ENCODE results near the gene NUDT22.
"Not testable (repeated sequence)": the region's sequence is repeated elsewhere in the genome, so short reads cannot be mapped to it uniquely, and the experiment has no call there.

NUDT22 gene

GRCh38 chr11:64244966-64245365 is 18.9 kb downstream of the NUDT22 start:
- peak overlapping the region; percentile 67 for H4K91ac ChIP-seq (ENCODE audit: low read depth, low read length)
- H3K14ac ChIP-seq (ENCODE audit: low read length), result peak overlapping the region; percentile 18
- peak overlapping the region; percentile 73 for H3K4me2 ChIP-seq (ENCODE audit: low read length)
- H3K9ac ChIP-seq (ENCODE audit: low read length), result peak overlapping the region; percentile 32
- H3K79me2 ChIP-seq (ENCODE audit: control insufficient read depth, insufficient read depth, low read length, poor library complexity), result peaks cover 32% of the 10 kb centered on the region
- H3K4me1 ChIP-seq (ENCODE audit: control insufficient read depth in 1 of 2, insufficient read depth in 2 of 2, low read length in 2 of 2), result peaks cover 23 to 37% of the 10 kb centered on the region in 2 experiments
- peaks cover 19 to 26% of the 10 kb centered on the region in 2 experiments for H3K36me3 ChIP-seq (ENCODE audit: control insufficient read depth in 1 of 2, insufficient read depth in 2 of 2, low read length in 2 of 2)
- DNase-seq, result no peak
- H4K8ac ChIP-seq (ENCODE audit: low read depth, low read length), result peak overlapping the region; percentile 61
- H3K27ac ChIP-seq (ENCODE audit: low read depth, low read length), result peak overlapping the region; percentile 87
- peak overlapping the region; percentile 11 for H2AK5ac ChIP-seq (ENCODE audit: low read length)
- H3K18ac ChIP-seq (ENCODE audit: low read length), result peak overlapping the region; percentile 22
- peak overlapping the region; percentile 89 for H3K4ac ChIP-seq (ENCODE audit: low read depth, low read length)
- H3K4me3 ChIP-seq (ENCODE audit: low read depth, low read length), result peak overlapping the region; percentile 97
- no peak overlapping the region for H2AFZ ChIP-seq (ENCODE audit: insufficient read depth, low read length, poor library complexity)
- no peak overlapping the region for H4K12ac ChIP-seq (ENCODE audit: low read depth, low read length)
- H2BK12ac ChIP-seq (ENCODE audit: low read length), result peak overlapping the region; percentile 18
- WGBS (ENCODE audit: extremely low coverage, insufficient coverage, insufficient read length), result no CpG with 5 or more reads among the region's 6 CpGs
- no peaks in the 10 kb centered on the region for H3K27me3 ChIP-seq (ENCODE audit: insufficient read depth, low read length)
- no peak overlapping the region for H2BK5ac ChIP-seq (ENCODE audit: low read depth, low read length, poor library complexity)
- H3K79me1 ChIP-seq (ENCODE audit: low read length), result peaks cover 44% of the 10 kb centered on the region
- no peak overlapping the region for H3K23ac ChIP-seq (ENCODE audit: low read length)
- peak overlapping the region; percentile 23 for H2BK120ac ChIP-seq (ENCODE audit: insufficient read depth, low read length, poor library complexity)
- H3K9me3 ChIP-seq (ENCODE audit: insufficient read depth, low read depth, low read length), result peaks cover 4% of the 10 kb centered on the region

- H2BK5ac ChIP-seq (ENCODE audit: low read depth, low read length, poor library complexity), result no peak overlapping the region
- H3K18ac ChIP-seq (ENCODE audit: low read length), result peak overlapping the region; percentile 41
- H3K4me1 ChIP-seq (ENCODE audit: control insufficient read depth in 1 of 2, insufficient read depth in 2 of 2, low read length in 2 of 2), result peaks cover 20 to 32% of the 10 kb centered on the region in 2 experiments
- peak overlapping the region; percentile 73 for H3K4me2 ChIP-seq (ENCODE audit: low read length)
- peak overlapping the region; percentile 32 for H3K9ac ChIP-seq (ENCODE audit: low read length)
- no peak overlapping the region for H2BK12ac ChIP-seq (ENCODE audit: low read length)
- H3K9me3 ChIP-seq (ENCODE audit: insufficient read depth, low read depth, low read length), result peaks cover 4% of the 10 kb centered on the region
- no peak overlapping the region for H2AK5ac ChIP-seq (ENCODE audit: low read length)
- H4K12ac ChIP-seq (ENCODE audit: low read depth, low read length), result no peak overlapping the region
- peak overlapping the region; percentile 23 for H2BK120ac ChIP-seq (ENCODE audit: insufficient read depth, low read length, poor library complexity)
- no CpG with 5 or more reads among the region's 6 CpGs for WGBS (ENCODE audit: extremely low coverage, insufficient coverage, insufficient read length)
- peak overlapping the region; percentile 87 for H3K27ac ChIP-seq (ENCODE audit: low read depth, low read length)
- peaks cover 41% of the 10 kb centered on the region for H3K79me1 ChIP-seq (ENCODE audit: low read length)
- no peak overlapping the region for H3K23ac ChIP-seq (ENCODE audit: low read length)
- peak overlapping the region; percentile 89 for H3K4ac ChIP-seq (ENCODE audit: low read depth, low read length)
- H3K4me3 ChIP-seq (ENCODE audit: low read depth, low read length), result peak overlapping the region; percentile 97
- no peaks in the 10 kb centered on the region for H3K27me3 ChIP-seq (ENCODE audit: insufficient read depth, low read length)
- H3K14ac ChIP-seq (ENCODE audit: low read length), result peak overlapping the region; percentile 78
- no peak overlapping the region for H2AFZ ChIP-seq (ENCODE audit: insufficient read depth, low read length, poor library complexity)
- peak overlapping the region; percentile 67 for H4K91ac ChIP-seq (ENCODE audit: low read depth, low read length)
- peak overlapping the region; percentile 32 for H4K8ac ChIP-seq (ENCODE audit: low read depth, low read length)
- H3K79me2 ChIP-seq (ENCODE audit: control insufficient read depth, insufficient read depth, low read length, poor library complexity), result peaks cover 32% of the 10 kb centered on the region
- H3K36me3 ChIP-seq (ENCODE audit: control insufficient read depth in 1 of 2, insufficient read depth in 2 of 2, low read length in 2 of 2), result peaks cover 19 to 26% of the 10 kb centered on the region in 2 experiments
- no peak for DNase-seq
These were observed 19.3 kb downstream of the NUDT22 start for GRCh38 chr11:64245401-64245796.

GRCh38 chr11:64245797-64246620 is 19.9 kb downstream of the NUDT22 start:
- no CpG with 5 or more reads among the region's 46 CpGs for WGBS (ENCODE audit: extremely low coverage, insufficient coverage, insufficient read length)
- Histone ChIP-seq H3K27me3 (ENCODE audit: insufficient read depth, low read length) (no peaks in the 10 kb centered on the region), H2AK5ac (ENCODE audit: low read length) (peak overlapping the region; percentile 60), H2AFZ (ENCODE audit: insufficient read depth, low read length, poor library complexity) (peak overlapping the region; percentile 41), H3K9me3 (ENCODE audit: insufficient read depth, low read depth, low read length) (peaks cover 4% of the 10 kb centered on the region), H3K18ac (ENCODE audit: low read length) (peak overlapping the region; percentile 52), H3K9ac (ENCODE audit: low read length) (peak overlapping the region; percentile 92), H3K4ac (ENCODE audit: low read depth, low read length) (peak overlapping the region; percentile 89), H3K79me1 (ENCODE audit: low read length) (peaks cover 39% of the 10 kb centered on the region), H4K91ac (ENCODE audit: low read depth, low read length) (peak overlapping the region; percentile 75), H3K23ac (ENCODE audit: low read length) (peak overlapping the region; percentile 50), H3K14ac (ENCODE audit: low read length) (peak overlapping the region; percentile 78), H3K27ac (ENCODE audit: low read depth, low read length) (peak overlapping the region; percentile 87), H4K12ac (ENCODE audit: low read depth, low read length) (peak overlapping the region; percentile 56), H2BK12ac (ENCODE audit: low read length) (peak overlapping the region; percentile 1), H3K79me2 (ENCODE audit: control insufficient read depth, insufficient read depth, low read length, poor library complexity) (peaks cover 28% of the 10 kb centered on the region), H4K8ac (ENCODE audit: low read depth, low read length) (peak overlapping the region; percentile 58), H2BK120ac (ENCODE audit: insufficient read depth, low read length, poor library complexity) (peak overlapping the region; percentile 50), H3K4me1 (ENCODE audit: control insufficient read depth in 1 of 2, insufficient read depth in 2 of 2, low read length in 2 of 2) (peaks cover 24 to 35% of the 10 kb centered on the region in 2 experiments), H3K36me3 (ENCODE audit: control insufficient read depth in 1 of 2, insufficient read depth in 2 of 2, low read length in 2 of 2) (peaks cover 19 to 26% of the 10 kb centered on the region in 2 experiments), H3K4me2 (ENCODE audit: low read length) (peak overlapping the region; percentile 73), H2BK5ac (ENCODE audit: low read depth, low read length, poor library complexity) (peak overlapping the region; percentile 23), H3K4me3 (ENCODE audit: low read depth, low read length) (peak overlapping the region; percentile 97)
- DNase-seq, result peak; percentile 97 to 100

- H2BK12ac ChIP-seq (ENCODE audit: low read length); H3K9me3 ChIP-seq (ENCODE audit: insufficient read depth, low read depth, low read length); H2BK120ac ChIP-seq (ENCODE audit: insufficient read depth, low read length, poor library complexity); DNase-seq; H2AK5ac ChIP-seq (ENCODE audit: low read length); H3K4ac ChIP-seq (ENCODE audit: low read depth, low read length); H2AFZ ChIP-seq (ENCODE audit: insufficient read depth, low read length, poor library complexity); H4K12ac ChIP-seq (ENCODE audit: low read depth, low read length); H3K23ac ChIP-seq (ENCODE audit: low read length); H3K27me3 ChIP-seq (ENCODE audit: insufficient read depth, low read length); H3K18ac ChIP-seq (ENCODE audit: low read length): not testable (repeated sequence)
- Histone ChIP-seq H3K79me2 (ENCODE audit: control insufficient read depth, insufficient read depth, low read length, poor library complexity) (peaks cover 28% of the 10 kb centered on the region), H2BK5ac (ENCODE audit: low read depth, low read length, poor library complexity) (peak overlapping the region; percentile 23), H4K91ac (ENCODE audit: low read depth, low read length) (peak overlapping the region; percentile 75), H3K4me3 (ENCODE audit: low read depth, low read length) (peak overlapping the region; percentile 97), H3K27ac (ENCODE audit: low read depth, low read length) (peak overlapping the region; percentile 87), H3K9ac (ENCODE audit: low read length) (peak overlapping the region; percentile 92), H3K36me3 (ENCODE audit: control insufficient read depth in 1 of 2, insufficient read depth in 2 of 2, low read length in 2 of 2) (peaks cover 19 to 26% of the 10 kb centered on the region in 2 experiments), H3K14ac (ENCODE audit: low read length) (peak overlapping the region; percentile 78), H3K79me1 (ENCODE audit: low read length) (peaks cover 40% of the 10 kb centered on the region), H4K8ac (ENCODE audit: low read depth, low read length) (peak overlapping the region; percentile 58), H3K4me2 (ENCODE audit: low read length) (peak overlapping the region; percentile 73), H3K4me1 (ENCODE audit: control insufficient read depth in 1 of 2, insufficient read depth in 2 of 2, low read length in 2 of 2) (peaks cover 24 to 36% of the 10 kb centered on the region in 2 experiments)
- WGBS (ENCODE audit: extremely low coverage, insufficient coverage, insufficient read length), result no CpG with 5 or more reads among the region's 43 CpGs
These were observed 20.5 kb downstream of the NUDT22 start for GRCh38 chr11:64246621-64246870.

Measured in trophoblast cell (in vitro differentiated cells and primary cell).